Nasal cavity respiratory epithelium epithelial cell of viscerocranial mucosa (primary cell): ENCODE data around the gene MMAB. TPM values are rescaled to one million over a fixed set of nuclear protein-coding genes. Genes with fewer than 3 reads are reported as not detected.

Experiments used
- total RNA-seq: library from RNA; depleted of rRNA; stranded (reverse); fragments of >200 nt; gene quantifications from 2 replicates; pipeline ENCODE4 v1.2.3, GENCODE V29; 2014

The MMAB gene
- total RNA-seq = 23.9 and 25.8 TPM in 2 replicates

DNA sequence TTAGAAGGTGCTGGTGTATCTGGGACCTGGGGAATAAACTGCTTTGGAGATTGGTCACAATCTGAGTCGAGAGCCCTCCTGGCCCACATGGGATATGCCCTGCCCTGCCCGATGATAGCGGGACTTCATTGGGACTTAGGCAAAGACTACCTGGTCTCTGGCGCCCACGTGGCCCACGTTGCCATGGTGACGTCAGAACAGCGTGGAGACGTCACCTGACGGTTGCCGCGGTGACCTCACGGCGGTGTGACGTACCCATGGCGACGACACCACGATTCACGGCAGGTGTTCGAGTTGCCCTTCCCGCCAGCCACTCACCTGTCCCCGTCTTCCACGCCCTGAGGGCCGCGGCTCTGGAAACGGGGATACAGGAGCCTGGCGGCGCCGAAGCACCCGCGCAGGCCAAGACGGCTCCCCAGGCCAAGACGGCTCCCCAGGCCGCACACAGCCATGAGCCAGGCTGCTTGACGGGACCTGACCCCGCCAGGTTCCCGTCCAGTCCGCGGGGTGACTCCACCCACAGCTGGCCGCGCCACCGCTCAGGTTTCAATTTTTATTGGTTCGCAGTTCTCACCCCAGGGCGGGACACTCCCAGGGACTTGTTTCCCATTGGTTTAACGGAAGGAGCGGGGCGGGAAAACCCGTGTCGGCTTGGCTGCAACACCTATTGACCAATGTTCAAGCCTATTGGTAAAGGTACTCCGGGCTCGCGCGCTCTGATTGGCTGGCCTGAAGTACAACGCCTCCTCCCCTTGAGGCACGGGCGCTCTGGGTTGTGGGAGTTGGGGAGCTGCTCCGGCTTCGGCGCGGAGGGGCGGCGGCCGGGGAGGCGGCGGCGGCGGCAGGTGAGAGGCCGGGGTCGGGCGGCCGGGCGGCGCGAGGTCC is at the start of gene MMAB, which contains the start of gene MVK:
Gene MMAB, minus strand, starts transcription at position 476 of the 885 bp plus-strand sequence. Its CDS starts 24 bp downstream, at position 452.
Gene MVK, plus strand, starts transcription at position 766 of the 885 bp plus-strand sequence. CDS start 1,029 bp downstream, outside the sequence.

Other genes with a start within 250 kb of the MMAB start
- under 0.01 TPM in 1 of 2 replicates, not detected in the other for gene MYO1H, start 225.6 kb downstream of the MMAB start, total RNA-seq
- gene KCTD10, start 96.2 kb downstream of the MMAB start, total RNA-seq = 27.7 and 47.8 TPM in 2 replicates
- gene UBE3B, start 95.9 kb downstream of the MMAB start, total RNA-seq = 34.5 and 61.5 TPM in 2 replicates
- gene MVK, start 290 bp upstream of the MMAB start, total RNA-seq = 9.6 and 13.3 TPM in 2 replicates
- 0.21 and 0.34 TPM in 2 replicates for gene FAM222A, start 140.3 kb upstream of the MMAB start, total RNA-seq